Stomach (tissue), 4 donors: ENCODE measurements around the gene COMMD3.

ENCODE experiments used
- CTCF ChIP-seq, 7 experiments: fragments of 450-650 bp in 4 of 7; fragments of 200-600 bp in 3 of 7; sonication (generic) in 3 of 7; IDR thresholded peaks; one replicate each; pipeline ENCODE4 v1.5.1; 2016 to 2019; ENCODE audit warnings: antibody characterized with exemption in 7 of 7, control low read depth in 2 of 7, mild to moderate bottlenecking in 1 of 7
- EP300 ChIP-seq: sonication (generic); formaldehyde crosslinking; IDR thresholded peaks from one replicate; pipeline ENCODE4 v1.6.1; 2017; ENCODE audit warnings: antibody characterized with exemption
- POLR2A ChIP-seq, 4 donors: fragments of 450-650 bp; IDR thresholded peaks; one replicate each; pipeline ENCODE4 v1.6.1; 2016; ENCODE audit warnings: antibody characterized with exemption in 4 of 4, control low read depth in 2 of 4, mild to moderate bottlenecking in 1 of 4, moderate library complexity in 1 of 4
- POLR2AphosphoS5 ChIP-seq, 3 donors: sonication (generic); formaldehyde crosslinking; IDR thresholded peaks; one replicate each; pipeline ENCODE4 v1.6.1; 2016; ENCODE audit warnings: antibody characterized with exemption in 3 of 3

- TF ChIP-seq POLR2A (IDR thresholded peaks at IDR 0.05) (no peak), EP300 (no peak), CTCF (IDR thresholded peaks at IDR 0.05) (no peak), POLR2AphosphoS5 (IDR thresholded peaks at IDR 0.05) (no peak)
Measured at GRCh38 chr10:22325272-22326144, 9.3 kb downstream of the COMMD3 start.
